Gastrocnemius medialis (tissue), 4 donors: Measurements from ENCODE around the gene DROSHA.

ENCODE experiments used
- POLR2A ChIP-seq, 2 donors: fragments of 450-650 bp; IDR thresholded peaks; one replicate each; pipeline ENCODE4 v1.6.1; 2017; ENCODE audit warnings: antibody characterized with exemption in 2 of 2, mild to moderate bottlenecking in 2 of 2, moderate library complexity in 2 of 2
- TF ChIP-seq, protein P1 (sequence below), 5 experiments: fragments of 450-650 bp in 3 of 5; fragments of 200-600 bp in 2 of 5; sonication (generic) in 2 of 5; IDR thresholded peaks in 4 of 5; conservative IDR thresholded peaks in 1 of 5; 1 replicate in 4 of 5; 2 replicates in 1 of 5; pipeline ENCODE4 v1.5.1; 2016 to 2019; ENCODE audit warnings: antibody characterized with exemption in 5 of 5, mild to moderate bottlenecking in 3 of 5, moderate library complexity in 3 of 5

DNA sequence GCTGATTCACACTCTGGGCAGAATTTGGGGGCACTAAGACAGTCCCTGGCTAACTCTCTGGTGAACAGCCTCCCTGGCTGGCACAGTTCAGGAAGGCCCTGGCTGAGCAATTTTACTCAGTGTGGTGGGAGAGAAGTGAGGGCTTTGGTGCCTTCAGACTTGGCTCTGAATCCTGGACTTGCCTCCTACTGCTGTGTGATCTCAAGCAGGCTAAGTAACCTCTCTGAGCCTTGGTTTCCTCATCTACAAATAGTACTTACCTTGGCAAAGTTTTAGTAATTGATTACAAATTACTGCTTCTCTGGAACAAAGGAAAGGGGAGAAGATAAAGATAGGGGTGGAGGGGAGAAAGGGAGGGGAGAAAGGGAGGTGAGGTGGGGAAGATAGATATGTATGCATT lies 153.8 kb downstream of the DROSHA start:
- TF ChIP-seq, protein P1, sequence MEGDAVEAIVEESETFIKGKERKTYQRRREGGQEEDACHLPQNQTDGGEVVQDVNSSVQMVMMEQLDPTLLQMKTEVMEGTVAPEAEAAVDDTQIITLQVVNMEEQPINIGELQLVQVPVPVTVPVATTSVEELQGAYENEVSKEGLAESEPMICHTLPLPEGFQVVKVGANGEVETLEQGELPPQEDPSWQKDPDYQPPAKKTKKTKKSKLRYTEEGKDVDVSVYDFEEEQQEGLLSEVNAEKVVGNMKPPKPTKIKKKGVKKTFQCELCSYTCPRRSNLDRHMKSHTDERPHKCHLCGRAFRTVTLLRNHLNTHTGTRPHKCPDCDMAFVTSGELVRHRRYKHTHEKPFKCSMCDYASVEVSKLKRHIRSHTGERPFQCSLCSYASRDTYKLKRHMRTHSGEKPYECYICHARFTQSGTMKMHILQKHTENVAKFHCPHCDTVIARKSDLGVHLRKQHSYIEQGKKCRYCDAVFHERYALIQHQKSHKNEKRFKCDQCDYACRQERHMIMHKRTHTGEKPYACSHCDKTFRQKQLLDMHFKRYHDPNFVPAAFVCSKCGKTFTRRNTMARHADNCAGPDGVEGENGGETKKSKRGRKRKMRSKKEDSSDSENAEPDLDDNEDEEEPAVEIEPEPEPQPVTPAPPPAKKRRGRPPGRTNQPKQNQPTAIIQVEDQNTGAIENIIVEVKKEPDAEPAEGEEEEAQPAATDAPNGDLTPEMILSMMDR (IDR thresholded peaks at IDR 0.05 in 4 of 5, conservative IDR thresholded peaks at IDR 0.05 in 1 of 5) = no peak
- no peak for TF ChIP-seq POLR2A (IDR thresholded peaks at IDR 0.05)
